Measurements from ENCODE around the gene GADD45G. TPM values are rescaled to one million over a fixed set of nuclear protein-coding genes. Genes with fewer than 3 reads are reported as not detected.

The GADD45G gene
- polyA plus RNA-seq, 1 donor from 2014 or later, result 161 TPM

GRCh38 chr9:89610391-89610925 lies 5.6 kb downstream of the GADD45G start:
- Histone ChIP-seq H3K27me3 (ENCODE audit: insufficient read depth, low read depth, low read length) (no peaks in the 10 kb centered on the region), H3K9me2 (ENCODE audit: insufficient read depth, low read length) (no peaks in the 10 kb centered on the region), H3K9me3 (ENCODE audit: low read length) (no peaks in the 10 kb centered on the region), H3K27ac (ENCODE audit: low read length) (no peak overlapping the region), H2AFZ (ENCODE audit: low read depth, low read length) (no peak overlapping the region), H3K4me3 (ENCODE audit: low read length) (no peak overlapping the region), H3F3A (ENCODE audit: insufficient read depth, low read length, poor library complexity, severe bottlenecking) (peaks cover 4% of the 10 kb centered on the region), H3K36me3 (ENCODE audit: insufficient read depth, low read length) (no peaks in the 10 kb centered on the region), H3K9ac (ENCODE audit: low read length) (no peak overlapping the region), H4K20me1 (ENCODE audit: insufficient read depth) (peaks cover 12% of the 10 kb centered on the region), H3K4me2 (ENCODE audit: low read length) (no peak overlapping the region), H3K79me2 (replicated peaks; ENCODE audit: insufficient read depth, low read length) (peaks cover 37% of the 10 kb centered on the region)
- TF ChIP-seq SMC3 (conservative IDR thresholded peaks at IDR 0.05; ENCODE audit: poor library complexity), result no peak
- TF ChIP-seq RAD21 (conservative IDR thresholded peaks at IDR 0.05), result no peak
- no peak for TF ChIP-seq EZH2 (IDR thresholded peaks at IDR 0.05; ENCODE audit: borderline replicate concordance, insufficient read depth, low read length, poor library complexity, severe bottlenecking)

GRCh38 chr9:89611425-89611824 lies 6.6 kb downstream of the GADD45G start:
- no peak overlapping the region for H3K27ac ChIP-seq (ENCODE audit: low read length)
- no peak overlapping the region for H3K4me2 ChIP-seq (ENCODE audit: low read length)
- H3K9me3 ChIP-seq (ENCODE audit: low read length), result no peaks in the 10 kb centered on the region
- no peak overlapping the region for H2AFZ ChIP-seq (ENCODE audit: low read depth, low read length)
- peaks cover 2% of the 10 kb centered on the region for H4K20me1 ChIP-seq (ENCODE audit: insufficient read depth)
- H3K36me3 ChIP-seq (ENCODE audit: insufficient read depth, low read length), result no peaks in the 10 kb centered on the region
- TF ChIP-seq REST (IDR thresholded peaks at IDR 0.05; ENCODE audit: borderline replicate concordance) (no peak), MXI1 (conservative IDR thresholded peaks at IDR 0.05; ENCODE audit: poor library complexity, severe bottlenecking) (no peak), EZH2 (IDR thresholded peaks at IDR 0.05; ENCODE audit: borderline replicate concordance, insufficient read depth, low read length, poor library complexity, severe bottlenecking) (no peak), RAD21 (conservative IDR thresholded peaks at IDR 0.05) (no peak), SMC3 (conservative IDR thresholded peaks at IDR 0.05; ENCODE audit: poor library complexity) (no peak), CTCF (IDR thresholded peaks at IDR 0.05; ENCODE audit: poor library complexity, severe bottlenecking) (no peak), EP300 (conservative IDR thresholded peaks at IDR 0.05; ENCODE audit: poor library complexity, severe bottlenecking) (no peak), POLR2AphosphoS5 (IDR thresholded peaks at IDR 0.05) (no peak), TAF1 (IDR thresholded peaks at IDR 0.05; ENCODE audit: low read depth) (no peak)
- peaks cover 4% of the 10 kb centered on the region for H3F3A ChIP-seq (ENCODE audit: insufficient read depth, low read length, poor library complexity, severe bottlenecking)
- no peak overlapping the region for H3K9ac ChIP-seq (ENCODE audit: low read length)
- H3K9me2 ChIP-seq (ENCODE audit: insufficient read depth, low read length), result no peaks in the 10 kb centered on the region
- H3K79me2 ChIP-seq (replicated peaks; ENCODE audit: insufficient read depth, low read length), result peaks cover 27% of the 10 kb centered on the region
- H3K4me3 ChIP-seq (ENCODE audit: low read length), result no peak overlapping the region
- no peaks in the 10 kb centered on the region for H3K27me3 ChIP-seq (ENCODE audit: insufficient read depth, low read depth, low read length)
